ENCODE measurements around the gene ITGB8. TPM values are rescaled to one million over a fixed set of nuclear protein-coding genes. Genes with fewer than 3 reads are reported as not detected.

Gene ITGB8
- total RNA-seq, 1 donor from 2014 or later = 19.0 TPM

DNA sequence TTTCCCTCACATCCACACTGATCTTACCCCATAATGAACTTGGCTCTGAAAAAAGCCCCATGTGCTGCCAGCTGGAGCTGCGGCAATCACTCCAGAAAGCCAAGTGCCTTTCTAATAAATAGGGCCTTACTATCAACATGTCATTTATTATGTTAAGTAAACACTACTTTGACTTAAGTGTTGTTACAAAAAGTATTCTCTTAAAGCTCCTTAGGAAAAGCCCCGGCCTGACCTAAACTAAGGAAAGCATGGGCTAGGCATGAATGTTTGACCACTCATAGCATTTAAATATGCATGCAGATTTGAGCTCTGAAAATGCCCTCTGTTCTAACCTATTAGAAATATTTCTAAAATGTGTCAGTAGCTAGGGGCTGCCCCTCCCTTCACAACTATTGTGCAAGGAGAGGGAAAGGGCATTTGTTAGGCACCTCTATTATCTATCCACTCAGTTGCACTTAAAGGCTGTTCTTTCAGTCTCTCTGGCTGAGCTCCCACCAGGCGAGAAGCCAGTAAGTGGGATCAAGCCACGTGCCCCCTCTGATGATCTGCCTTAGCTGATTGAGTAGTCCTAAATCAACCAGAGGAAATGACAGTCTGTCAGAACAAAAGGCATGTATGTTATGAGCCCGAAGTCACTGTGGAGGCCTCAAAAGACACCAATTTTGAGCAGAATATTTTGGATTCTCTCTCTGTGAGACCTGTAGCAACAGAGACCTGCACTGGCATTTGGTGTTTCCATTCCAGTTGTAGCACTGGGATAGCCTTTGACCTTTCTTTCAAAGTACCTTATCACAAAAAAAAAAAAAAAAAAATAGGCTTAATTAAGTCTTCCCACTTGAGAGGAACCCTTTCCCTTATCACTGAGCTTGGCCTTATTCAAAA lies 77.1 kb downstream of the ITGB8 start:
- Mint-ChIP-seq H3K27me3 (ENCODE audit: unreplicated experiment) (peaks cover 3% of the 10 kb centered on the region), H3K4me1 (ENCODE audit: low read depth, unreplicated experiment) (peaks cover 20% of the 10 kb centered on the region), H3K36me3 (ENCODE audit: unreplicated experiment) (no peaks in the 10 kb centered on the region), H3K4me3 (ENCODE audit: unreplicated experiment) (no peak overlapping the region), H3K9me3 (ENCODE audit: unreplicated experiment) (peaks cover 4% of the 10 kb centered on the region), H3K27ac (ENCODE audit: unreplicated experiment) (no peak overlapping the region)
- no peak for DNase-seq
- TF ChIP-seq CTCF (IDR thresholded peaks at IDR 0.05; ENCODE audit: partially characterized antibody, unreplicated experiment) = no peak

DNA sequence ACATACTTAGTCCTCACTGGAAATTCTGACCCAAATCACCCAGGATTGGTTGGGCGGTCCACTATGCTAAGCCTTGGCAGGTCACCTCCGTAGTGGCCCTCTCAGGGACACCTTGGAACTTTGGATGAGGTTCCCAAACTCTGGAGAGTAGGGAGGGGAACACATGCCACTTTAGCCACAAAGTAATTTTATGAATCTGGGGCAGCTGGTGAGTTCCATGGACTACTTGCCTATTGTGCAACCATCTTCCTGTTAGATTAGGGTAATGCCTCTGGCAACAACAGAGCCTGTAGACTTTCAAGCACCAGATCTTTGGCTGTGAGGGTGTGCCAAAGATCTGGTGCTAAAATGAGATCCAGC lies 77.7 kb downstream of the ITGB8 start:
- Mint-ChIP-seq H3K36me3 (ENCODE audit: unreplicated experiment) (no peaks in the 10 kb centered on the region), H3K27ac (ENCODE audit: unreplicated experiment) (no peak overlapping the region), H3K4me3 (ENCODE audit: unreplicated experiment) (no peak overlapping the region)

GRCh38 chr7:20409961-20410360 lies 79.3 kb downstream of the ITGB8 start:
- no peak for TF ChIP-seq CTCF (IDR thresholded peaks at IDR 0.05; ENCODE audit: partially characterized antibody, unreplicated experiment)
- peaks cover 3% of the 10 kb centered on the region for H3K4me1 Mint-ChIP-seq (ENCODE audit: low read depth, unreplicated experiment)
- H3K27me3 Mint-ChIP-seq (ENCODE audit: unreplicated experiment) = no peaks in the 10 kb centered on the region
- no peaks in the 10 kb centered on the region for H3K9me3 Mint-ChIP-seq (ENCODE audit: unreplicated experiment)
- no peak overlapping the region for H3K27ac Mint-ChIP-seq (ENCODE audit: unreplicated experiment)
- no peaks in the 10 kb centered on the region for H3K36me3 Mint-ChIP-seq (ENCODE audit: unreplicated experiment)
- H3K4me3 Mint-ChIP-seq (ENCODE audit: unreplicated experiment) = no peak overlapping the region
- no peak for DNase-seq

More for the DNA sequence above, 77.7 kb downstream of the ITGB8 start:
- H3K9me3 Mint-ChIP-seq (ENCODE audit: unreplicated experiment) = peaks cover 1% of the 10 kb centered on the region
- TF ChIP-seq CTCF (IDR thresholded peaks at IDR 0.05; ENCODE audit: partially characterized antibody, unreplicated experiment) = no peak
- peaks cover 14% of the 10 kb centered on the region for H3K4me1 Mint-ChIP-seq (ENCODE audit: low read depth, unreplicated experiment)
- no peak for DNase-seq
- peaks cover under 1% of the 10 kb centered on the region for H3K27me3 Mint-ChIP-seq (ENCODE audit: unreplicated experiment)

DNA sequence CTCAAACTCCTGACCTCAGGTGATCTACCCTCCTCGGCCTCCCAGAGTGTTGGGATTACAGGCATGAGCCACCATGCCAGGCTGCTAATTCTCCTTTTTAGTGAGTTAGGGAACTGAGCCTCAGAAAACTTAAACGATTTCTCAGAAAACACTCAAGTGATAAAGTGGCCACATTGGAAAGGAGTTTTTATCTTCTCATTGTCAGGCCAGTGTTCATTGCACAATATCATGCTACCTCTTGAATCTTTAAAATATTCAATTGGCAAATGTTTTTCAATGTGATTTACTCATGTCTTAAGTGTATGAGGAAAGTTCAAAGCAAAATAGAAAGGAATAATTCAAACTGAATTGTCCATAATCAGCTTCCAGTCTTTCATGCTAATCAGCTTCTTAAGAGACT lies 80.7 kb downstream of the ITGB8 start:
- H3K9me3 Mint-ChIP-seq (ENCODE audit: unreplicated experiment) = no peaks in the 10 kb centered on the region
- no peak for DNase-seq
- H3K27me3 Mint-ChIP-seq (ENCODE audit: unreplicated experiment) = no peaks in the 10 kb centered on the region
- peaks cover 3% of the 10 kb centered on the region for H3K4me1 Mint-ChIP-seq (ENCODE audit: low read depth, unreplicated experiment)
- no peaks in the 10 kb centered on the region for H3K36me3 Mint-ChIP-seq (ENCODE audit: unreplicated experiment)
- no peak overlapping the region for H3K4me3 Mint-ChIP-seq (ENCODE audit: unreplicated experiment)
- no peak for TF ChIP-seq CTCF (IDR thresholded peaks at IDR 0.05; ENCODE audit: partially characterized antibody, unreplicated experiment)
- H3K27ac Mint-ChIP-seq (ENCODE audit: unreplicated experiment) = no peak overlapping the region

- no peaks in the 10 kb centered on the region for H3K27me3 Mint-ChIP-seq (ENCODE audit: unreplicated experiment)
- H3K36me3 Mint-ChIP-seq (ENCODE audit: unreplicated experiment) = no peaks in the 10 kb centered on the region
- peaks cover 3% of the 10 kb centered on the region for H3K4me1 Mint-ChIP-seq (ENCODE audit: low read depth, unreplicated experiment)
- H3K27ac Mint-ChIP-seq (ENCODE audit: unreplicated experiment) = no peak overlapping the region
- TF ChIP-seq CTCF (IDR thresholded peaks at IDR 0.05; ENCODE audit: partially characterized antibody, unreplicated experiment) = no peak
- H3K9me3 Mint-ChIP-seq (ENCODE audit: unreplicated experiment) = no peaks in the 10 kb centered on the region
- no peak for DNase-seq
- no peak overlapping the region for H3K4me3 Mint-ChIP-seq (ENCODE audit: unreplicated experiment)
Observed at GRCh38 chr7:20412032-20412431, 81.3 kb downstream of the ITGB8 start.

All from glutamatergic neuron (in vitro differentiated cells).